ENCODE data around the gene PACSIN3.

The PACSIN3 gene

DNA sequence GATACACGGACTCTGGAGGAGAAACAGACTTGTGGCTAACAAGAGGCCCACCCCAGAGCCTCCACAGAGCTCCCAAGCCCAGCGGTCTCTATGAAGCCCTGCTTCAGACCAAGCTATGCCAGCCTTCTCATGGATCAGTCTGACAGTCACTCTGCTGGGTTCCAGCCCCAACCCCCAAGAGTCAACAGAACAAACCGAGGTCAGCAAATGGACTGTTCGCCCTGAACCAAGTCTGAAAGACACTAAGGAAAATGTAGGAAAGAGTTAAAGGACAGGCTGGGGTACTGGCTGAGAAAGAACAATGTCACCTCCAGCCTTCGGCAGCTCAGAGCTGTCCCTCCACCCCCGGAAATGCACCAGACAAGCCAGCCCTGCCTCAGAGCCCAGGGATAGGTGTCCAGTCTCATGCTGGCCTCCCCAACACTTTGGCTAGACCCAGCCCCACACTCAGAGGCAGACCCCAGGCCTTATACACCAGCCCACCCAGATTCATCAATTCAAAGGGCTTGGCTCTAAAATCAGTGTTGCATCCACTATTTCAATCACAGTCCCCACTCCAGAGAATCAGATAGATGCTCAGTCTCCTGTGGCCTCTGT lies 13.4 kb downstream of the PACSIN3 start:
- Histone ChIP-seq H4K20me1 (ENCODE audit: insufficient read depth, low read length) (no peaks in the 10 kb centered on the region), H3K36me3 (replicated peaks; ENCODE audit: low read depth, low read length) (peaks cover 48% of the 10 kb centered on the region), H3K79me2 (ENCODE audit: low read length) (peaks cover 78% of the 10 kb centered on the region), H3K27ac (ENCODE audit: low read length) (no peak overlapping the region), H3K4me1 (ENCODE audit: low read length) (peaks cover 14% of the 10 kb centered on the region), H3K4me3 (ENCODE audit: low read length) (no peak overlapping the region), H3K9ac (ENCODE audit: low read length) (no peak overlapping the region), H3K4me2 (ENCODE audit: low read length) (no peak overlapping the region), H3K9me3 (ENCODE audit: insufficient read depth, low read length) (no peaks in the 10 kb centered on the region), H2AFZ (ENCODE audit: low read depth, low read length) (no peak overlapping the region), H3K27me3 (ENCODE audit: low read depth, low read length) (no peaks in the 10 kb centered on the region)
- TF ChIP-seq EZH2phosphoT487 (IDR thresholded peaks at IDR 0.05; ENCODE audit: low read depth) = no peak
- TF ChIP-seq, protein P1, sequence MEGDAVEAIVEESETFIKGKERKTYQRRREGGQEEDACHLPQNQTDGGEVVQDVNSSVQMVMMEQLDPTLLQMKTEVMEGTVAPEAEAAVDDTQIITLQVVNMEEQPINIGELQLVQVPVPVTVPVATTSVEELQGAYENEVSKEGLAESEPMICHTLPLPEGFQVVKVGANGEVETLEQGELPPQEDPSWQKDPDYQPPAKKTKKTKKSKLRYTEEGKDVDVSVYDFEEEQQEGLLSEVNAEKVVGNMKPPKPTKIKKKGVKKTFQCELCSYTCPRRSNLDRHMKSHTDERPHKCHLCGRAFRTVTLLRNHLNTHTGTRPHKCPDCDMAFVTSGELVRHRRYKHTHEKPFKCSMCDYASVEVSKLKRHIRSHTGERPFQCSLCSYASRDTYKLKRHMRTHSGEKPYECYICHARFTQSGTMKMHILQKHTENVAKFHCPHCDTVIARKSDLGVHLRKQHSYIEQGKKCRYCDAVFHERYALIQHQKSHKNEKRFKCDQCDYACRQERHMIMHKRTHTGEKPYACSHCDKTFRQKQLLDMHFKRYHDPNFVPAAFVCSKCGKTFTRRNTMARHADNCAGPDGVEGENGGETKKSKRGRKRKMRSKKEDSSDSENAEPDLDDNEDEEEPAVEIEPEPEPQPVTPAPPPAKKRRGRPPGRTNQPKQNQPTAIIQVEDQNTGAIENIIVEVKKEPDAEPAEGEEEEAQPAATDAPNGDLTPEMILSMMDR (IDR thresholded peaks at IDR 0.05; ENCODE audit: low read depth, low read length) = no peak

DNA sequence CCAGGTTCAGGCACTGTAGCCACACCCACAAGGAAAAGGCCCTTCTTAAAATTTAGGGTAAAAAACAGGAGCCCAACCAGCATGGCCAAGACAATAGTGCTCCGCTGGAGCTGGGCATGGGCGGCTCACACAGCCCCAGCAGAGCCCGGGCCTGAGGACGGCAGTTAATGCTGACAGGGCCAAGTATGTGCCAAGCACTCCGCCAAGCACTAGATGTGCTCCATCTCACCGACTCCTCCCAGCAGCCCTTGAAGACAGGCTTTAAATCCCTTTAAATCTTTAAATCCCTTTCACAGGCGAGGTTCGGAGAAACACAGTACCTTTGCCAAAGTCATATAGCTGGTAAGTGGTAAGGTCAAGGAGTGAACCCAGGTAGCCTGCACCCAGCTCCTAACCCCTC lies 14.4 kb downstream of the PACSIN3 start:
- H3K36me3 ChIP-seq (replicated peaks; ENCODE audit: low read depth, low read length) = peaks cover 57% of the 10 kb centered on the region

DNA sequence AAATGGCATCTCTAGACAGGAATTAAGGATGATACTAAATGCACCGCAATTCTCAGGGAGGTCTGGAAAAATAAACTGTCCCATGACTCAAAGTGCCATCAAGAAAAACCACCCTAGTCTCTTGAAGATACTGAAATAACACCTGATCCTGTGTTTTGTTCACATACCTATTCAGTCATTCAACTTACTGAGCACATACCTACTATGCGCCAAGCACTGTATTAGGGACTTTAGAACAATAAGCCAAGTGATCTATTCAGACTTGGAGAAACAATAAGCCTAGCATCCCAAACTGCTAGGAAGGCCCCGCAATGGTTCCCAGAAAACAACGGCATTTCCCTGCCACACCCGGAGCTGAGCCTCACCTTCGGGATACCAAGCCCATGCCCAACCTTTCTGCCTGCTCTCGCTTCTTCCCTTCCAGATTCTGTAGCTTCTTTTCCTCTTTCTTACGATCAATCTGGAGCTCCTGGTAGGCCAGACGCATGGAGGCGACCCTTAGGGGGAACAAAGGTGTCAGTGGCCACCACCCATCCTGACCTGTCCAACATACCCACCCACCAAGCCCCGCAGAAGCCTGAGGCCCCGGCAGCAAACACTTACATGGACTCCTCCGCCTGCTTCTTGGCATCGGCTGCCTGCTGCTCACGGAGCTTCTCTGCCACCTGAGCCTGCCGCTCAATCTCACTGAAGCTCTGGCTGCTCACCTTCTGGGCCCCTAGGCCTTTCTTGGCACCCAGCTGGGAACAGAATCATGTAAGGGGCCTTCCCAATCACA lies 15.0 kb downstream of the PACSIN3 start:
- peaks cover 63% of the 10 kb centered on the region for H3K36me3 ChIP-seq (replicated peaks; ENCODE audit: low read depth, low read length)
- TF ChIP-seq EZH2phosphoT487 (IDR thresholded peaks at IDR 0.05; ENCODE audit: low read depth) = no peak
- TF ChIP-seq, protein P1 (IDR thresholded peaks at IDR 0.05; ENCODE audit: low read depth, low read length) = no peak
- peaks cover 75% of the 10 kb centered on the region for H3K79me2 ChIP-seq (ENCODE audit: low read length)
- H3K27ac ChIP-seq (ENCODE audit: low read length) = no peak overlapping the region
- H3K9ac ChIP-seq (ENCODE audit: low read length) = no peak overlapping the region
- H3K9me3 ChIP-seq (ENCODE audit: insufficient read depth, low read length) = no peaks in the 10 kb centered on the region
- no peak overlapping the region for H3K4me3 ChIP-seq (ENCODE audit: low read length)
- no peaks in the 10 kb centered on the region for H4K20me1 ChIP-seq (ENCODE audit: insufficient read depth, low read length)
- peaks cover 9% of the 10 kb centered on the region for H3K4me1 ChIP-seq (ENCODE audit: low read length)
- no peak overlapping the region for H2AFZ ChIP-seq (ENCODE audit: low read depth, low read length)
- no peaks in the 10 kb centered on the region for H3K27me3 ChIP-seq (ENCODE audit: low read depth, low read length)
- H3K4me2 ChIP-seq (ENCODE audit: low read length) = no peak overlapping the region

More for the DNA sequence above, 14.4 kb downstream of the PACSIN3 start:
- H3K4me2 ChIP-seq (ENCODE audit: low read length) = no peak overlapping the region
- no peaks in the 10 kb centered on the region for H4K20me1 ChIP-seq (ENCODE audit: insufficient read depth, low read length)
- no peaks in the 10 kb centered on the region for H3K9me3 ChIP-seq (ENCODE audit: insufficient read depth, low read length)
- no peaks in the 10 kb centered on the region for H3K27me3 ChIP-seq (ENCODE audit: low read depth, low read length)
- TF ChIP-seq, protein P1 (IDR thresholded peaks at IDR 0.05; ENCODE audit: low read depth, low read length) = no peak
- no peak for TF ChIP-seq EZH2phosphoT487 (IDR thresholded peaks at IDR 0.05; ENCODE audit: low read depth)
- H3K27ac ChIP-seq (ENCODE audit: low read length) = no peak overlapping the region
- H3K4me1 ChIP-seq (ENCODE audit: low read length) = peaks cover 9% of the 10 kb centered on the region
- H3K79me2 ChIP-seq (ENCODE audit: low read length) = peaks cover 79% of the 10 kb centered on the region
- H3K9ac ChIP-seq (ENCODE audit: low read length) = no peak overlapping the region
- no peak overlapping the region for H2AFZ ChIP-seq (ENCODE audit: low read depth, low read length)
- H3K4me3 ChIP-seq (ENCODE audit: low read length) = no peak overlapping the region

DNA sequence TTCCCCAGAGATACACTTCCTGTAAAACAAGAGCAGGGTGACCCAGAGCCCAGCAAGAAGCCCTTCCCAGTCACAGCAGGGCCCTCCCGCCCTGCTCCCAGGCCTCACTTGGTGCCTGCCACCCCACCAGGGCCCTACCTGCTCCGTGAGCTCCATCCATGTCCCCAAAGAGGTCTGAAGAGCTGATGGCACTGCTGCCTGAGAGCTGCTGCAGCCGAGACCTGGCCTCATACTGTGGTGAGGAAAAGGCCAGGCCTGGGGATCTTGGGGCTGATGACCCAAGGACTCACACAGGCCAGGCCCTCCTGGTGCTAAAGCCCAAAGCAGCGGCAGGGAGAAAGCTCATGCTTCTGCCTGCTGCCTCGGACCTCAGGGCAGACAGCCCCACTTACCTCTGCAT lies 19.9 kb downstream of the PACSIN3 start:
- Histone ChIP-seq H3K36me3 (replicated peaks; ENCODE audit: low read depth, low read length) (peaks cover 41% of the 10 kb centered on the region), H3K27ac (ENCODE audit: low read length) (no peak overlapping the region)

More for the DNA sequence above, 19.9 kb downstream of the PACSIN3 start:
- no peak overlapping the region for H3K4me2 ChIP-seq (ENCODE audit: low read length)
- peaks cover 6% of the 10 kb centered on the region for H4K20me1 ChIP-seq (ENCODE audit: insufficient read depth, low read length)
- no peak for TF ChIP-seq EZH2phosphoT487 (IDR thresholded peaks at IDR 0.05; ENCODE audit: low read depth)
- TF ChIP-seq, protein P1 (IDR thresholded peaks at IDR 0.05; ENCODE audit: low read depth, low read length) = no peak
- no peaks in the 10 kb centered on the region for H3K4me1 ChIP-seq (ENCODE audit: low read length)
- H2AFZ ChIP-seq (ENCODE audit: low read depth, low read length) = no peak overlapping the region
- no peaks in the 10 kb centered on the region for H3K27me3 ChIP-seq (ENCODE audit: low read depth, low read length)
- no peaks in the 10 kb centered on the region for H3K9me3 ChIP-seq (ENCODE audit: insufficient read depth, low read length)
- no peak overlapping the region for H3K4me3 ChIP-seq (ENCODE audit: low read length)
- no peak overlapping the region for H3K9ac ChIP-seq (ENCODE audit: low read length)
- H3K79me2 ChIP-seq (ENCODE audit: low read length) = peaks cover 27% of the 10 kb centered on the region

Data from OCI-LY3 (cell line).